ENCODE results near the gene NPIPB4.
A peak's percentile ranks its signal among the peaks of the same experiment; 100 is the strongest.
"Not testable (repeated sequence)": the region's sequence is repeated elsewhere in the genome, so short reads cannot be mapped to it uniquely, and the experiment has no call there.

The NPIPB4 gene

DNA sequence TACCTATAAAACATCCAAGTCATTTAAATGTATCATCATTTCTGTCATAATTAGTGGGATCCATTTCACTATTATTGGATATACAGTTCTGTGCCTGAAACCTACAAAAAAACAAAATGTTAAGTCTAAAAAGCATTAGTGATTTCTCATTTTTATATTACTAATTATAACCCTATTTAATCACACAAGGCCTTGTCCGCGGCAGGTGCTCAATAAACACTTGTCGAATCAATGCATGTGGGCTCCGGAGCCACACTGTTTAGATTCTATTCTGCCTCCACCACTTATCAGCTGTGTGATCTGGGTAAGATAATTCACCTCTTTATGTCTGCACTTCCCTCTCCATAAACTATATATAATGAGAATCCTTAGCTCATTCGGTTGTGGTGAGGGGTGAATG is at the start of gene NPIPB4:
TSS of gene NPIPB4 (minus strand) at position 101 of the 400 bp plus-strand sequence. CDS start 378 bp downstream, outside the sequence.
- H3K27me3 Mint-ChIP-seq; H3K9me3 Mint-ChIP-seq; H3K4me1 Mint-ChIP-seq; H3K36me3 Mint-ChIP-seq; DNase-seq; ATAC-seq (replicated peaks); H3K27ac Mint-ChIP-seq; H3K4me3 Mint-ChIP-seq: not testable (repeated sequence)

GRCh38 chr16:21898998-21899397 is 41.4 kb upstream of the NPIPB4 start:
- DNase-seq; H3K9me3 Mint-ChIP-seq; H3K27ac Mint-ChIP-seq; H3K36me3 Mint-ChIP-seq; ATAC-seq (replicated peaks); H3K4me1 Mint-ChIP-seq; H3K27me3 Mint-ChIP-seq; H3K4me3 Mint-ChIP-seq: not testable (repeated sequence)

DNA sequence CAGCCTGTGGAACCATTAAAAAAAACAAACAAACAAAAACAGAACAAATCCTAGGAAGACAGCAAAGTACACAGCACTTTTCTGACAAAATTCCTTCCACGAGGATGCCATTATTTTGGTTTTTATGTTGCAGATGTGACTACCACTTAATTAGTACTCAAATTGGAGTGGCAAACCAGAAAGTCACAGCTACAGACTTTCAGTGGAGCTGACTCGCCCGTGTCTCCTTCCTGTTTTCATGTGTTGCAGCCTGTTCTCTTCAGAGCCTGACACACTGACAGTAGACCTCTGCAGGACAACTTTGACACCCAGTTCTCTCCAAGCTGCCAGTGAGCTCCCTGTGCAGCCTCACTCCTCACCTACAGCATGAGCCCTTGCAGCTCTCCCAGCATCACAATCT is 24.4 kb upstream of the NPIPB4 start:
- H3K27me3 Mint-ChIP-seq; H3K36me3 Mint-ChIP-seq; ATAC-seq (replicated peaks); H3K4me3 Mint-ChIP-seq; H3K4me1 Mint-ChIP-seq; H3K9me3 Mint-ChIP-seq; H3K27ac Mint-ChIP-seq: not testable (repeated sequence)
- peak; percentile 3 for DNase-seq

DNA sequence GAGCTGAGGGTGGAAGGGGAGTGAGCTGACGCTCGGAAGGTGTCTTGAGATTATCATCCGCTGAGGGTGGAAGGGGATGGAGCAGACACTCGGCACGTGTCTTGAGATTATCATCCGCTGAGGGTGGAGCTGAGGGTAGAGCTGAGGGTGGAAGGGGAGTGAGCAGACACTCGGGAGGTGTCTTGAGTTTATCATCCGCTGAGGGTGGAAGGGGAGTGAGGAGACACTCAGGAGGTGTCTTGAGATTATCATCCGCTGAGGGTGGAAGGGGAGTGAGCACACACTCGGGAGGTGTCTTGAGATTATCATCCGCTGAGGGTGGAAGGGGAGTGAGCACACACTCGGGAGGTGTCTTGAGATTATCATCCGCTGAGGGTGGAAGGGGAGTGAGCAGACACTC is 20.4 kb downstream of the NPIPB4 start:
- not testable (repeated sequence) for H3K4me1 Mint-ChIP-seq; ATAC-seq (replicated peaks); H3K4me3 Mint-ChIP-seq; H3K9me3 Mint-ChIP-seq; H3K36me3 Mint-ChIP-seq; H3K27me3 Mint-ChIP-seq; H3K27ac Mint-ChIP-seq; DNase-seq

GRCh38 chr16:21836334-21836733 is 21.2 kb downstream of the NPIPB4 start:
- ATAC-seq (replicated peaks): not testable (repeated sequence)

GRCh38 chr16:21835747-21836146 is 21.8 kb downstream of the NPIPB4 start:
- H3K4me3 Mint-ChIP-seq; H3K9me3 Mint-ChIP-seq; H3K27me3 Mint-ChIP-seq; H3K27ac Mint-ChIP-seq; H3K36me3 Mint-ChIP-seq; H3K4me1 Mint-ChIP-seq; DNase-seq; ATAC-seq (replicated peaks): not testable (repeated sequence)

More at GRCh38 chr16:21836334-21836733, 21.2 kb downstream of the NPIPB4 start:
- H3K4me1 Mint-ChIP-seq, H3K9me3 Mint-ChIP-seq, H3K27ac Mint-ChIP-seq, DNase-seq, H3K27me3 Mint-ChIP-seq, H3K36me3 Mint-ChIP-seq: not testable (repeated sequence)
- H3K4me3 Mint-ChIP-seq: peak overlapping the region in 1 of 2 donors; percentile 36

DNA sequence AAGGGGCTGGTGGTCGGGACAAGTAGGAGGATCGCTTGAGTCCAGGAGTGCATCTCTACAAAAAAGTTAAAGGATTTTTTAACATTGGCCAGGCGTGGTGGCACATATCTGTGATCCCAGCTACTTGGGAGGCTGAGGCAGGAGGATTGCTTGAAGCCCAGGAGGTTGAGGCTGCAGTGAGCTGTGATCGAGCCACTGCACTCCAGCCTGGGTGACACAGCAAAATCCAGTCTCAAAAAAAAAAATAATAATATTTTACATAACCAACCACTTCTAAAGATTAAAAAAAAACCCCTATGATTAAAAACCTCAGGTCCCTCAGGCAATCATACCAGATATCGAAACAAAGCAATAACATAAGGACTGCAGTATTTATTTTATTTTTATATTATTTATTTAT is 23.3 kb downstream of the NPIPB4 start:
- not testable (repeated sequence) for ATAC-seq (replicated peaks); H3K4me1 Mint-ChIP-seq; H3K36me3 Mint-ChIP-seq; H3K9me3 Mint-ChIP-seq; DNase-seq; H3K27me3 Mint-ChIP-seq; H3K27ac Mint-ChIP-seq; H3K4me3 Mint-ChIP-seq

DNA sequence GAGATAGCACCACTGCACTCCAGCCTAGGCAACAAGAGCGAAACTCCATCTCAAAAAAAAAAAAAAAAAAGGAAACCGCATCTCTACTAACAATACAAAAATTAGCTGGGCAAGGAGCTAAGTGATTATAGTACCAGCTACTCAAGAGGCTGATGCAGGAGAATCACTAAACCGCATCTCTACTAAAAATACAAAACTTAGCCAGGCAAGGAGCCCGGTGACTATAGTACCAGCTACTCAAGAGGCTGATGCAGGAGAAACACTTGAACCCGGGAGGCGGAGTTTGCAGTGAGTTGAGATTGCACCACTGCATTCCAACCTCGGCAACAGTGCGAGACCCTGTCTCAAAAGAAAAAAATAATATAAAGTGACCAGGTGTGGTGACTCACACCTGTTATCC is 27.6 kb downstream of the NPIPB4 start:
- H3K4me3 Mint-ChIP-seq; DNase-seq; H3K4me1 Mint-ChIP-seq; H3K27ac Mint-ChIP-seq; H3K36me3 Mint-ChIP-seq; ATAC-seq (replicated peaks); H3K9me3 Mint-ChIP-seq; H3K27me3 Mint-ChIP-seq: not testable (repeated sequence)

- H3K9me3 Mint-ChIP-seq; H3K27me3 Mint-ChIP-seq; H3K36me3 Mint-ChIP-seq; H3K4me3 Mint-ChIP-seq; H3K27ac Mint-ChIP-seq; H3K4me1 Mint-ChIP-seq; ATAC-seq (replicated peaks); DNase-seq: not testable (repeated sequence)
Measured at GRCh38 chr16:21826067-21826706, 31.4 kb downstream of the NPIPB4 start.

DNA sequence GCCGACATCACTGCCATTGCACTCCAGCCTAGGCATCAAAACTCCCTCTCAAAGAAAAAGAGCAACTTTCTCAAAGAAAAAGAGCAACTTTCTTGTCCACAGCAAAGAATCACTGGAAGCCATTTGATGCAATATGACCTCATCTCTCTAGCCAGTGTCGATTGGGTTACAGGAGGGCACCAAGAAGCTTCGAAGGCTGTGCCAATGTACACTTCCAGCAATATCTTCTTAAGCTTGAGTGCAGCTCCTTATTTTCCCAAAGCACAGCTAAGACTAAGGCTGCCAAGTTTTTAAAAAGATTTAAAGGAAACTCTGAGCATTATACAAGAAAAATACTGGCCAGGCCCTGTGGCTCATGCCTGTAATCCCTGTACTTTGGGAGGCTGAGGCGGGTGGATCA is 32.0 kb downstream of the NPIPB4 start:
- H3K9me3 Mint-ChIP-seq; H3K4me3 Mint-ChIP-seq; H3K4me1 Mint-ChIP-seq; DNase-seq; ATAC-seq (replicated peaks); H3K36me3 Mint-ChIP-seq; H3K27me3 Mint-ChIP-seq; H3K27ac Mint-ChIP-seq: not testable (repeated sequence)

DNA sequence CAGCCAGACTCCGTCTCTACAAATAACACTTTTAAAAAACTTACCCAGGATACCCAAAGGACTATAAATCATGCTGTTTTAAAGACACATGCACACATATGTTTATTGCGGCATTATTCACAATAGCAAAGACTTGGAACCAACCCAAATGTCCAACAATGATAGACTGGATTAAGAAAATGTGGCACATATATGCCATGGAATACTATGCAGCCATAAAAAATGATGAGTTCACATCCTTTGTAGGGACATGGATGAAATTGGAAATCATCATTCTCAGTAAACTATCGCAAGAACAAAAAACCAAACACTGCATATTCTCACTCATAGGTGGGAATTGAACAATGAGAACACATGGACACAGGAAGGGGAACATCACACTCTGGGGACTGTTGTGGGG is 34.3 kb downstream of the NPIPB4 start:
- H3K4me3 Mint-ChIP-seq; H3K9me3 Mint-ChIP-seq; H3K27me3 Mint-ChIP-seq; H3K27ac Mint-ChIP-seq; DNase-seq; ATAC-seq (replicated peaks): not testable (repeated sequence)
- Mint-ChIP-seq H3K36me3 (peaks cover 9 to 15% of the 10 kb centered on the region in 2 donors), H3K4me1 (peaks cover 12 to 19% of the 10 kb centered on the region in 2 donors)

DNA sequence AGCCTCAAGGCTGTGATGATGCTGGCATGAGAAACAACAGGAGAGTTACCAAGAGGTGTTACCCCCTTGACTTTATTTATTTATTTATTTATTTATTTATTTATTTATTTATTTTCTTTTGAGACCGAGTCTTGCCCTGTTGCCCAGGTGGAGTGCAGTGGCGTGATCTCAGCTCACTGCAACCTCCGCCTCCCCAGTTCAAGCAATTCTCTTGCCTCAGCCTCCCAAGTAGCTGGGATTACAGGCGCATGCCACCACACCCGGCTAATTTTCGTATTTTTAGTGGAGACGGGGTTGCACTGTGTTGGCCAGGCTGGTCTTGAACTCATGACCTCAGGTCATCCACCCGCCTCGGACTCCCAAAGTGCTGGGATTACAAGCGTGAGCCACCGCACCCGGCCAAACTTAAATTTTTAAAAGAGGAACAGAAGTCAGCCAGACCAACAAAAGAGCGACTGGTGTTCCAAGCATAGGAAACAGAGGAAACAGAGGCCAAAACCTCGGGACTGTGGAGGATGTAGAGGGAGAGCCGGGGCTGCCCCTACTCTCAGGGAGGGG is 36.6 kb downstream of the NPIPB4 start:
- peaks cover 12 to 19% of the 10 kb centered on the region in 2 donors for H3K4me1 Mint-ChIP-seq
- H3K9me3 Mint-ChIP-seq; H3K27me3 Mint-ChIP-seq; ATAC-seq (replicated peaks); DNase-seq: not testable (repeated sequence)
- H3K36me3 Mint-ChIP-seq: peaks cover 9 to 15% of the 10 kb centered on the region in 2 donors
- H3K27ac Mint-ChIP-seq: peak overlapping the region; percentile 98
- H3K4me3 Mint-ChIP-seq: peak overlapping the region; percentile 90 to 96

- Mint-ChIP-seq H3K36me3 (peaks cover 9 to 15% of the 10 kb centered on the region in 2 donors), H3K4me1 (peaks cover 12 to 19% of the 10 kb centered on the region in 2 donors), H3K4me3 (peak overlapping the region; percentile 90 to 96), H3K27ac (peak overlapping the region; percentile 98)
- ATAC-seq (replicated peaks) (peak; percentile 99), DNase-seq (peak; percentile 71)
- not testable (repeated sequence) for H3K9me3 Mint-ChIP-seq, H3K27me3 Mint-ChIP-seq
Measured at GRCh38 chr16:21820028-21820907, 37.3 kb downstream of the NPIPB4 start.

GRCh38 chr16:21819617-21820016 is 37.9 kb downstream of the NPIPB4 start:
- Mint-ChIP-seq H3K4me1 (peaks cover 12 to 19% of the 10 kb centered on the region in 2 donors), H3K36me3 (peaks cover 9 to 15% of the 10 kb centered on the region in 2 donors), H3K4me3 (peak overlapping the region; percentile 90 to 96), H3K27ac (peak overlapping the region; percentile 98)
- not testable (repeated sequence) for DNase-seq; H3K9me3 Mint-ChIP-seq; H3K27me3 Mint-ChIP-seq; ATAC-seq (replicated peaks)

Measured in stimulated activated naive B cell treated with anti-CD40 and anti-IgM and Interleukin-4, amounts not matched to agents 10 μg/mL and 1 μg/mL and 100 μg/mL, for 72 hours (primary cell).